Measurements from ENCODE around the gene JMJD1C.

GRCh38 chr10:63173468-63174232 lies 292.1 kb downstream of the JMJD1C start:
- TF ChIP-seq CTCF (tag by site-specific recombination; IDR thresholded peaks at IDR 0.05), result no peak
- no peak for TF ChIP-seq ZNF211 (tag by site-specific recombination; IDR thresholded peaks at IDR 0.05; ENCODE audit: low read depth)
- TF ChIP-seq ZNF548 (tag by site-specific recombination; IDR thresholded peaks at IDR 0.05), result no peak
- TF ChIP-seq PRDM6 (tag by site-specific recombination; IDR thresholded peaks at IDR 0.05), result no peak
- no peak for TF ChIP-seq GFI1B (tag by site-specific recombination; IDR thresholded peaks at IDR 0.05)
- TF ChIP-seq ZBTB8A (tag by site-specific recombination; IDR thresholded peaks at IDR 0.05), result no peak
- no peak for TF ChIP-seq ZNF274 (IDR thresholded peaks at IDR 0.05; ENCODE audit: low read length)
- no peak for TF ChIP-seq ZNF274 (tag by site-specific recombination; IDR thresholded peaks at IDR 0.05; ENCODE audit: borderline replicate concordance)

Measured in HEK293 (cell line).